ENCODE data around the gene RNF227.

GRCh38 chr17:7943291-7943690, 27.2 kb upstream of the RNF227 start:
- TF ChIP-seq CTCF (IDR thresholded peaks at IDR 0.05; ENCODE audit: control extremely low read depth in 1 of 3, insufficient read depth in 1 of 3, low read depth in 1 of 3, low read length in 3 of 3) (no peak), RXRA (IDR thresholded peaks at IDR 0.05; ENCODE audit: insufficient read depth, low read depth, low read length) (no peak), BACH1 (IDR thresholded peaks at IDR 0.05; ENCODE audit: low read length) (no peak), POLR2A (IDR thresholded peaks at IDR 0.05; ENCODE audit: control extremely low read depth in 1 of 2, low read depth in 2 of 2, low read length in 2 of 2) (no peak), NRF1 (IDR thresholded peaks at IDR 0.05; ENCODE audit: low read depth, low read length) (no peak), TCF12 (IDR thresholded peaks at IDR 0.05; ENCODE audit: low read depth, low read length) (no peak), CHD1 (IDR thresholded peaks at IDR 0.05; ENCODE audit: low read depth, low read length) (no peak), TBP (IDR thresholded peaks at IDR 0.05; ENCODE audit: low read depth, low read length) (no peak), CEBPB (IDR thresholded peaks at IDR 0.05; ENCODE audit: low read depth, low read length) (no peak), SUZ12 (IDR thresholded peaks at IDR 0.05; ENCODE audit: low read length) (no peak), CHD2 (IDR thresholded peaks at IDR 0.05; ENCODE audit: low read length) (no peak), TAF7 (optimal IDR thresholded peaks at IDR 0.05; ENCODE audit: borderline replicate concordance, low read depth, low read length) (no peak)

Measured in H1 (cell line).